HG03097 (cell line): ENCODE results near the gene HNRNPA1L2.
A peak's percentile ranks its signal among the peaks of the same experiment; 100 is the strongest.
"Not testable (repeated sequence)": the region's sequence is repeated elsewhere in the genome, so short reads cannot be mapped to it uniquely, and the experiment has no call there.

ENCODE experiments used
- ATAC-seq: cut with Tn5 transposase; IDR thresholded peaks from one replicate; pipeline ENCODE4 v1.9.1; 2021; ENCODE audit not compliant: unreplicated experiment, low FRiP score

Gene HNRNPA1L2

DNA sequence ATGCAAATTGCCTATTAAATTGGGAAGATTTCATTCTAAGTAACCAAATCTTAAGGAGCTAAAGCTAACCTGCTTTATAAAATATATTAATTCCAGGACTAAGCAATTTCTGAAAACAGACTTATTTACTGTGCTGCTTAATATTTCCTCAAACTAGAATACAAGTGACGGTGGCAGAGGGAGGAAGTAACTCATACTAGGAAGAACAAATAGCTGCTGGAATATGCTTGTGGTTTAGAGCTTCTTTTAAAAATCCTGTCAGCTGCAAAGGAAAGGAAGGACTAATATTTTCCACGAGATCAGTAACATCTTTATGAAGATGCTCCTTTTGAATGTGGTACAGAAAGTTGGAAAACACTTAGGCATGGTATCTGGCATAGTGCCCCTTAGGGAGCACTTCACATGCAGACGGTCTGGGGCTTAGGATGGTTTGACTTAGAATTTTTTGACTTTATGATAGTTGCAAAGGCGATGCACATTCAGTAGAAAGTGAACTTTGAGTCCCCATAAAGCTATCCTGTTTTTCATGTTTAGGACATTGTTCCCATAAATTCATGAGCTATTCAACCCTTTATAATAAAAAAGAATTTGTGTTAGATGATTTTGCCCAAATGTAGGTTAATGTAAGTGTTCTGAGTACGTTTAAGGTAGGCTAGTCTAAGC, 3.4 kb upstream of the HNRNPA1L2 start:
- no peak for ATAC-seq

DNA sequence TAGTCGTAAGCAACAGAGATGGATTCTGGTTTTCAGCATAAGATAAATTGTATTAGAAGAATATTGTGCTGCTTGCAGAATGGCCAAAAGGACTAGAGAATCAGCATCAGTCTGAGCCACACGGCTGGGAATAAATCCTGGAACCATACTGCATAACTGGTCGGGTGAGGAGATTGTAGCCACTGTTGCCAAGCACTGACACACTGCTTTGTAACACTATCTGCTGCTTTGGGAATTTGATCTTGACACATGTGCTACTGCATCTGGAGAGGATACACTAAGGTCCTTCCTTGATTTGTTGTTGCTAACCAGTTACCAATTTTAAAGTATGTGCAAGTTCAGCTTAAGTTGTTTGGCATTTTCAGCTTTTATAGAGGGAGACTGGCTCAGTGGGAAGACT, 1.9 kb downstream of the HNRNPA1L2 start:
- ATAC-seq = no peak

DNA sequence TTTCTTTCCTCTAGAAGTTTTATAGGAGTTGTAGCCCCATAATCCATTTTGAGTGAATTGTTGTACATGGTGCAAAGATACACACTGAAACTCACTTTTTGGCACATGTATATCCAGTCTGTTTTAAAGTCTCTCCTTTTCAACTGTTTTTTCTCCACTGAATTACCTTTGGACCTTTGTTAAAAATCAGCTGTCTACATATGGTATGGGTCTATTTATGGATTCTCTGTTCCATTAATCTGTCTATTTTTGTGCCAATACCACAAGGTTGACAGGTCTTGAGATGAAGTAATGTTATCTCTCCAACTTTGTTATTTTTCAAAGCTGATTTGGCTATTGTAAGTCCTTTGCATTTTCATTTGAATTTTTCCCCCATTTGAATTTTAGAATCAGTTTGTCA, 4.7 kb downstream of the HNRNPA1L2 start:
- ATAC-seq = no peak

DNA sequence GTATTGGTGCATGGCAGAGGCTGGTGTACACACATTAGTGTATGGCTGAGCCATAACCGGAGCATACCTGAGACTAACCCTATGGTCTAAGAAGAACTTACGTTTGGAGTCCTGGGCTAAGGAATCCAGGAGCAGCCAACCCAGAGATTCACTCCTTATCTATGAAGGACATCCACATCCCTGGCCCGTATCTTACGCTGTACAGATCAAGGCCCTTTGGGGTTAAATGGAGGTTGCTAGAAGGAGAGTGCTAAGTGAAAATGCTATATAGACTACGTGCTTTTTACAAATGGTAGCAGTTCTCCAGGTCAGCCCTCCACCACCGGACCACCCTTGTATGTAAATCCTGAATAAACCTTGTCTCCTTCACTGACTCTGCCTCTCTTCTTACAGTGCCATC, 8.5 kb downstream of the HNRNPA1L2 start:
- no peak for ATAC-seq

DNA sequence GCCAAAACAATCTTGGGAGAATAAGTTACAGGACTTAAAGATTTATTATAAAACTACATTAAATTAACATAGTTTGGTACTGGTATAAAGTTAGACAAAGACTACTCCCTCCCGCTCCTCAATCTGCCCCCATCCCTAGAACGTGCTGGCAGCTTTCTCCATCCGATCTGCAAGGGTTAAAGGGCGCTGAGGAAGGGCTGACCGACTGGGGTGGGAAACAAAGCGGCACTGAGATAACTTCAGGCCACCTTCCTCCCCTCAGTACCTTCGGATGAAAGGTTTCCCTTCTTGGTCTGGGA, 9.6 kb downstream of the HNRNPA1L2 start:
- no peak for ATAC-seq

DNA sequence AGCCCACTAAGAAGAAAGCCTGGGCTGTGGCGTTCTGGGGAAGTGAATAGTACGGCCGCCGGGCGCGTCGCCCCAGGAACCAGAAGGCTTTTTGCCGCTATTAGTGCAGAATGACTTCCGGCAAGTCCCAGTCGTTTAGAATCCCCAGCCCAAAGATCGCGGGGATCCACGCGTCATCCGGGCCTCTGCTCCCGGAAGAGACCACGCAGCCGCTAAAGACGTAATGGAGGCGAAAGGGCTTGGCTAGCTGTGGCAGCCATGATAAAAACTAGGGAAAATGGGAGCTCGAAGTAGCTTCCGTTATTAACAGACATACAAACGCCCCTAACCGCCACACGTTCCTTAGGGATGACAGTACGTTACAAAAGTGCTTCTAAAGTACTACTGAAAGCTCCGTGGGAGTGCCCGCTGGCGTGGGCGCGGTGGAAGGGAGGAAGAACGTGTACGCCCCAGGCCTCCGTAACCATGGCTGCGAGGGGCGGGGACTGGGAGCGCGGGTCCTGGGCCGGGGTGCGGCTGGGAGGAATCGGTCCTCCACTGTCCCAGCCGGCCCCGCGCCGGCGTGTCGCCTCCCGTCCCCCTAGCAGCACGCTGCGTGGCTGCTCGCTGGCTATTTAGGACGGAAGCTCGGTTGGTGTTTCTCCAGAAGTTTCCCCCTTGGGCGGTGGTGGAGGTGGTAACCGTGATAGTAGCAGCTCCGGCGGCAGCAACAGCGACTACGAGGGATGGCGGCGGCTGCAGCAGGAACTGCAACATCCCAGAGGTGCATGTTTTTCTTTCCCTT, 10.2 kb downstream of the HNRNPA1L2 start, which contains the start of gene SUGT1:
Gene SUGT1, plus strand, starts transcription at position 641 of the 784 bp plus-strand sequence. Its CDS starts 85 bp downstream, at position 726.
- peak; percentile 96 for ATAC-seq

DNA sequence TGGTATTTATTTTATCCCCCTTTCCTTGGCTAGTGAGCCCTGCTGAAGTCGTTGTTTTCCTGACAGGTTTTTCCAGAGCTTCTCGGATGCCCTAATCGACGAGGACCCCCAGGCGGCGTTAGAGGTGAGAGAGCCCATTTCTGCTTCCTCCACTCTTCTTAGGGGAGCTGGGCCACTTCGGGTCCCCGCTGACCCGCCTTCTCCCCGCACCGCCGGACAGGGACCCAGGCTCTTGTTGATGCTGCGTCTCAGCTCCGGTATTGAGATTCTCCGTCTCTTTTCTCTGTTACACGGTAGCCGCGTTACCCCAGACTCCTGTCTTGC, 10.7 kb downstream of the HNRNPA1L2 start:
- ATAC-seq = peak; percentile 35

DNA sequence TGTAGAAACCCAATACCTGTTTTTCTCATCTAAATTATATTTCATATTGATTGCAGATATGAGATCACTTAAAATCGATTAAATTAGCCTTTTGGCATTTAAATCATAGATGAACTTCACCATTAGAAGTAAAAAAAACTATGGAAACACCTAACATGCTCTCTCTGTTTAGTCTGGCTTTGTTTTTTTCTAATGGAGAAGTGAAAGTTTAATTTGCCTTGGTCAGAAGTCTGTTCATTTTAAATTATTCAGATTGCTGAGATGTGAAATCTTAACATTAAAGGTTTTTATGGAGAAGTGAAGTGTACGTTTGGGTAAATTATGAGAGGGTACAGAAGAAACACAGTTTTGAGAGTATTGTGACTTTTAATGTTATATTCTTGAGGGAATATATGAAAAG, 17.1 kb downstream of the HNRNPA1L2 start:
- ATAC-seq = no peak

DNA sequence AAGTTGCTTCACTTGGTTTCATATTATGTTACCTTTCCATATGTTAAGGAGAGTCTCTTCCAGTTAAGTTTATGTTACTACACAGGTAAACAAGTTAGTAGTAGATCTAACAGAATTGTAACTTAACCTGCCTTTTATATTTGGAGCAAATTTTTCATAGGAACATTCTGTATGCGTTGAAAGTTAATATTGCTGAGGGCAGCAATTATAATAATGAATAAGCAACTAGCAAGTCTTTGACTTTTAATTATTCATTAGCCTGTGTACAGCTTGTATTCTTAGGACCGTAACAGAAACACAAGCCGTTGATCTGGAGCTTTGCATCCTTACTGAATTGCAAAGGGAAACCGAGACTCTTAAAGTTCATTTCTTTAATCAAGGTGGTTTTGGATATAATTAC, 22.0 kb downstream of the HNRNPA1L2 start:
- no peak for ATAC-seq

DNA sequence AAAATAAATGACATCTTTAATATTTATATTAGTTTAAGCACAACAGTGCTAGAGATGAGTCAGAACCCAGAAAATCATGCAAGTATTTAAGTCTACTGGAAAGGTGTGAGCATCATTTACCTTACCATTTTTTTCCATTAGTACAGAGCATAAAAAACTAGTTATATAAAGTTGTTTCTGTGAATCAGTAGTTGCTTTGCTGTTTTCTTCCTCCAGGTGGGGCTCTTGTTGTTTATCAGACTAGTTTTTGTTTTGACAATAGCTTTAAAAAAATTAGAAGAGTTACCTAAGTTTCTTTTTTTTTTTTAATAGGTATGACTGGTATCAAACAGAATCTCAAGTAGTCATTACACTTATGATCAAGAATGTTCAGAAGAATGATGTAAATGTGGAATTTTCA, 23.1 kb downstream of the HNRNPA1L2 start:
- ATAC-seq = no peak

DNA sequence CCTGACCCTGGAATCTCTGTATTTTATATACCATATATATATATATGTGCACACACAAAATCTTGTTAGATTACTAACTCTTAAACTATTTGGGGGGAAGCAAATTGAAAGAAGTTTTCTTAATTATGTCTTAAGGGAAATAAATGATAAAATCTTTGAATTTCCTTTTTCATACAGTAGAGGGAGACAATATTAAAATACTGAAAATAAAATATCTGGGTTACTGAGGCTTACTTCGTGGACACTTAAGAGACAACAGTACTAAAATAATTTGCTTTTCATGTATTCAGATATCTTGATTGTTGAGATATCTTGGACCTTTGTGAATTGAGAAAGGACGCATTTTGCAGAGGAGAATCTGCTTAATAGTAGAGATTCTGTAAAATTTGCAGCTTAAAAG, 27.4 kb downstream of the HNRNPA1L2 start:
- ATAC-seq = no peak

DNA sequence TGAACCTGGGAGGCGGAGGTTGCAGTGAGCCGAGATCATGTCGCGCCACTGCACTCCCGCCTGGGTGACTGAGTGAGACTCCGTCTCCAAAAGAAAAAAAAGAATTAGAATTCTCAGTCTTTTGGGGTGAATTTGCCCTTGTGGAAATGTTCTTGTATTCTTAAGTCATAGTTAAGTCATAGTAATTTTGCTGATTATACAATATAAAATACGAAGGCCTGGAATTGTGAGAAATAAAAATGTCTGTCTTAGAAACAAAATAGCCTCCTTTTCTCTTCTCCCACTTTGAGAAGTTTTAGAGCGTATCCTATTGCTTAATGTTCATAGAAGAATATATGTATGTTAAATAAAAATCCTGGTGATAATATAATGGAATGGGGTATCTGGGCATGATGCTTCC, 28.5 kb downstream of the HNRNPA1L2 start:
- no peak for ATAC-seq

DNA sequence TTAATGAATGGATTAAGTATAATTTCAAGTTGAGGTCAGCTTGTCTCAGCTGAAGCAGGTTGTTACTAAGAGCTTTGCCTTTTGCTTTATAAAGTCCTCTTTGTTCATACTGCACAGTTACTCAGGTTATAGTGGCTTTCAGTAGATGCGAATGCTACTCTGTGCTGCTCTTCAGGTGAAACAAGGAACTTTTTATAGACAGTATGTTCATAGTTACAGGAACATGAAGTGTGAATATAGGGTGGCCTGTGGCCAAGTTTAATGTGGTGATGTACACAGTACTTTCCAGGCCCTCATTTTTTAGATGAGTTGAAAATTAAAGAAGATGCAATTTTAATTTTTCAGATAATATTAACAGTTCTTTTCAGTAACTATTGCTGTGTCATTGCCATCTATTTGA, 31.2 kb downstream of the HNRNPA1L2 start:
- no peak for ATAC-seq

DNA sequence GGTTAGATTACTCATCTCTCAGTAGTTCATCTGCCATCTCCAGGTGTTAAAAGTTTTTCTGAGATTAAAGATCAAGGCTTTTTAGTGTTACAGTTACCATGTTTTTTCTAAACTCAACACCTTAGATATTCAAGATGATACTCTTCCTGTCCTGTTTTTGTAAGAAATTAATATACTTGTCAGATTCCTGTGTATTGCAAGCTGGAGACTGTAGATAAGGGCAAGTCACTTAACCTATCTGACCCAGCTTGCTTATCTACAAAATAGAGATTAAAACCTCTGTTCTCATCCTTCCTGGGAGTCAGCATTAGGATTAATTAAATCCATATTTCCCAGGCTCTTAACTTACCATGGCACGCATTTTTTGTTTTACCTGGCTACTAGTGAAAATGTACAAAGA, 35.6 kb downstream of the HNRNPA1L2 start:
- no peak for ATAC-seq

DNA sequence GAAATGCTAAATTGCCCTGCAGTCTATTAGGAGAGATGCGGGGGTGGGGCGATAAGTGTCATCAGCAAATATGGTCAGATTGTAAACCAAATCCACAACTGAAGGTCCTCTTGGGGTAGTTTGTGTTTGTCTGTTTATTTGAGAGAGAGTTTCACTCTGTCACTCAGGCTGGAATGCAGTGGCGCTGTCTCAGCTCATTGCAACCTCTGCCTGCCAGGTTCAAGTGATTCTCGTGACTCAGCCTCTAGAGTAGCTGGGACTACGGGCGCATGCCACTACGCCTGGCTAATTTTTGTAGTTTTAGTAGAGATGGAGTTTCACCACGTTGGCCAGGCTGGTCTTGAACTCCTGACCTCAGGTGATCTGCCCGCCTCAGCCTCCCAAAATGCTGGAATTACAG, 43.6 kb downstream of the HNRNPA1L2 start:
- ATAC-seq = not testable (repeated sequence)

DNA sequence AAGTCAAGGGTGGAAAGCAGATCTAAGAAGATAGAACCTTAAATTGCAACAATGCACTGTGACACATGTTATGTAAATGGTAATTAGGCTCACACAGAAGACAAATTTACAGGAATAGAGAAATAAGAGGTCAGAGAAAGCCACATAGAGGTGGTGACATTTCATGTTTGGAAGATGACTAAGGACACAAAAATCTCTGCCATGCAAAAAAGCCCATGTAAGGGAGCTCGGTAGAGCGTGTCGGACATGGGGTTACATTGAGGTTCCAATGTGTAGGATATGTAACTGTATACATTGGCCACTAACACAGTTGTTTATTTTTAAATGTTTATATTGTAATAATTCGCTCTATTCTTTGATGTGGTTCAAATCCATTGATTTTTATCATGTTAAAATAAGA, 44.1 kb downstream of the HNRNPA1L2 start:
- no peak for ATAC-seq
